Loucy (cell line): ENCODE results near the gene AMACR.

Experiments used
- H2AFZ ChIP-seq: fragments of 200-600 bp; sonication (generic); 2 replicates; pipeline ENCODE4 v1.6.0; 2016; ENCODE audit warnings: antibody characterized with exemption, mild to moderate bottlenecking, low read length, moderate library complexity
- H3F3A ChIP-seq: fragments of 200-600 bp; 2 replicates; pipeline ENCODE4 v1.6.0; 2016; ENCODE audit warnings: antibody characterized with exemption, low read depth, mild to moderate bottlenecking
- H3K27me3 ChIP-seq: fragments of 200-600 bp; sonication (generic); 2 replicates; pipeline ENCODE4 v1.6.1; 2014; ENCODE audit warnings: low read length, mild to moderate bottlenecking; ENCODE audit not compliant: insufficient read depth, poor library complexity, severe bottlenecking
- H3K36me3 ChIP-seq: fragments of 200-600 bp; sonication (generic); 2 replicates; pipeline ENCODE4 v1.6.1; 2016; ENCODE audit warnings: low read length; ENCODE audit not compliant: insufficient read depth
- H3K4me1 ChIP-seq: fragments of 200-600 bp; sonication (generic); 2 replicates; pipeline ENCODE4 v1.5.1; 2014; ENCODE audit warnings: low read length, mild to moderate bottlenecking; ENCODE audit not compliant: insufficient read depth, poor library complexity, severe bottlenecking
- H3K4me2 ChIP-seq: fragments of 200-600 bp; sonication (generic); 2 replicates; pipeline ENCODE4 v1.6.0; 2014; ENCODE audit warnings: antibody characterized with exemption, low read length, low read depth, mild to moderate bottlenecking; ENCODE audit not compliant: poor library complexity, severe bottlenecking
- H3K4me3 ChIP-seq: fragments of 200-600 bp; sonication (generic); 2 replicates; pipeline ENCODE4 v1.5.1; 2014; ENCODE audit warnings: low read length, mild to moderate bottlenecking, mixed read lengths; ENCODE audit not compliant: poor library complexity, severe bottlenecking
- H3K79me2 ChIP-seq: fragments of 200-600 bp; sonication (generic); 2 replicates; pipeline ENCODE4 v1.6.1; 2014; ENCODE audit warnings: low read length; ENCODE audit not compliant: insufficient read depth
- H3K9ac ChIP-seq: fragments of 200-600 bp; sonication (generic); 2 replicates; pipeline ENCODE4 v1.6.0; 2014; ENCODE audit warnings: mild to moderate bottlenecking, low read depth, low read length, moderate library complexity; ENCODE audit not compliant: poor library complexity, severe bottlenecking
- H3K9me2 ChIP-seq: fragments of 200-600 bp; sonication (generic); replicated peaks from 2 replicates; pipeline ENCODE4 v1.6.1; 2016; ENCODE audit warnings: low read depth, low read length, mixed read lengths
- H3K9me3 ChIP-seq: fragments of 200-600 bp; sonication (generic); 2 replicates; pipeline ENCODE4 v1.6.1; 2014; ENCODE audit warnings: mild to moderate bottlenecking, antibody characterized with exemption, low read length, low read depth; ENCODE audit not compliant: insufficient read depth
- H4K20me1 ChIP-seq: fragments of 200-600 bp; sonication (generic); 2 replicates; pipeline ENCODE4 v1.6.0; 2014; ENCODE audit warnings: antibody characterized with exemption, low read length, mild to moderate bottlenecking; ENCODE audit not compliant: insufficient read depth, poor library complexity, severe bottlenecking
- EZH2phosphoT487 ChIP-seq: fragments of 200-600 bp; IDR thresholded peaks from 2 replicates; pipeline ENCODE4 v1.6.1; 2018; ENCODE audit warnings: antibody characterized with exemption, mild to moderate bottlenecking, moderate library complexity, borderline replicate concordance
- TF ChIP-seq, protein P1 (sequence below): fragments of 200-600 bp; sonication (generic); conservative IDR thresholded peaks from 2 replicates; pipeline ENCODE4 v1.5.1; 2014; ENCODE audit warnings: mild to moderate bottlenecking, antibody characterized with exemption, low read length

AMACR gene

DNA sequence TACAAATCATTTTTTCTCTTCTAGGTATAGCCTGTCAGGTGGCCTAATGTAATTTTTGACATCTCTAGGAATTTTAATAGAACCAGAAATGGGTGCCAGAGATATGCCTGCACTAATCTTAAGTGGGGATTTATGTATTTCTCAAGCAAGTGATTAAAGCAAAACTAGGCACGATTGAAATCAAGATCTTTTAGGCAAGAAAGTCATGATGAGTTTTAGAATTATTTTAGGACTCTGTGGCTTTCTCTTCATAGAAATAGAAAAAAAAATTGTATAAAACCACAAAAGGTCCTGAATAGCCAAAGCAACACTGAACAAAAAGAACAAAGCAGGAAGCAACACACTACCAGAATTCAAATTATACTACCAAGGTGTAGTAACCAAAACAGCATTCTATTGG lies 952 bp upstream of the AMACR start:
- Histone ChIP-seq H3K9ac (peak overlapping the region; percentile 94), H3F3A (no peaks in the 10 kb centered on the region)

DNA sequence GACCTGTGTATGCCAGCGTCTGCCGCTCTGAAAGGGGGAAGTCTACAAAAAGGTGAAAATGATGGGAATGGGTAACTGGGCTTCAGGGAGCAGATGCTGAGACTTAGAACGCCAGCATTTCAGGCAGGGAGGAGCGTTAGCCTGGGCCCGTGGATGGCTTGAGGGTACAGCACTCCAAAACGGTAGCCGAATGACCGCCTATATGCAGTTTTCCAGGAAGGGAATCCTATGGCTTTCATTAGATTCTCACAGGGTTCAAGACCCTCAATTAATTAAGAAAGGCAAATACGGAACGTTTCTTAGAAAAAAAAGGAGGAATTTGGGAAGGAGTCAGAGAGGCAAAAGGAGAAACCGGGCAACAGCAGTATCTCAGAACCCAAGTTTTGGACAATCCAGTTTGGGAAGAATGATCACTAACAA lies 639 bp downstream of the AMACR start:
- Histone ChIP-seq H3K27me3 (no peaks in the 10 kb centered on the region), H2AFZ (peak overlapping the region; percentile 91), H3K4me2 (peak overlapping the region; percentile 94), H3K9me3 (no peaks in the 10 kb centered on the region), H3K9ac (peak overlapping the region; percentile 94), H3K36me3 (no peaks in the 10 kb centered on the region), H3K4me1 (peaks cover 23% of the 10 kb centered on the region), H3K79me2 (peaks cover 9% of the 10 kb centered on the region), H3K9me2 (no peaks in the 10 kb centered on the region), H3F3A (no peaks in the 10 kb centered on the region), H3K4me3 (peak overlapping the region; percentile 81), H4K20me1 (no peaks in the 10 kb centered on the region)
- no peak for TF ChIP-seq EZH2phosphoT487
- TF ChIP-seq, protein P1, sequence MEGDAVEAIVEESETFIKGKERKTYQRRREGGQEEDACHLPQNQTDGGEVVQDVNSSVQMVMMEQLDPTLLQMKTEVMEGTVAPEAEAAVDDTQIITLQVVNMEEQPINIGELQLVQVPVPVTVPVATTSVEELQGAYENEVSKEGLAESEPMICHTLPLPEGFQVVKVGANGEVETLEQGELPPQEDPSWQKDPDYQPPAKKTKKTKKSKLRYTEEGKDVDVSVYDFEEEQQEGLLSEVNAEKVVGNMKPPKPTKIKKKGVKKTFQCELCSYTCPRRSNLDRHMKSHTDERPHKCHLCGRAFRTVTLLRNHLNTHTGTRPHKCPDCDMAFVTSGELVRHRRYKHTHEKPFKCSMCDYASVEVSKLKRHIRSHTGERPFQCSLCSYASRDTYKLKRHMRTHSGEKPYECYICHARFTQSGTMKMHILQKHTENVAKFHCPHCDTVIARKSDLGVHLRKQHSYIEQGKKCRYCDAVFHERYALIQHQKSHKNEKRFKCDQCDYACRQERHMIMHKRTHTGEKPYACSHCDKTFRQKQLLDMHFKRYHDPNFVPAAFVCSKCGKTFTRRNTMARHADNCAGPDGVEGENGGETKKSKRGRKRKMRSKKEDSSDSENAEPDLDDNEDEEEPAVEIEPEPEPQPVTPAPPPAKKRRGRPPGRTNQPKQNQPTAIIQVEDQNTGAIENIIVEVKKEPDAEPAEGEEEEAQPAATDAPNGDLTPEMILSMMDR = no peak

More for the DNA sequence above, 952 bp upstream of the AMACR start:
- H3K4me3 ChIP-seq = peak overlapping the region; percentile 81
- no peaks in the 10 kb centered on the region for H3K9me3 ChIP-seq
- TF ChIP-seq, protein P1 = no peak
- no peak for TF ChIP-seq EZH2phosphoT487
- no peaks in the 10 kb centered on the region for H3K27me3 ChIP-seq
- H3K36me3 ChIP-seq = no peaks in the 10 kb centered on the region
- peaks cover 23% of the 10 kb centered on the region for H3K4me1 ChIP-seq
- H4K20me1 ChIP-seq = no peaks in the 10 kb centered on the region
- H3K9me2 ChIP-seq = no peaks in the 10 kb centered on the region
- peak overlapping the region; percentile 91 for H2AFZ ChIP-seq
- peak overlapping the region; percentile 94 for H3K4me2 ChIP-seq
- peaks cover 9% of the 10 kb centered on the region for H3K79me2 ChIP-seq

DNA sequence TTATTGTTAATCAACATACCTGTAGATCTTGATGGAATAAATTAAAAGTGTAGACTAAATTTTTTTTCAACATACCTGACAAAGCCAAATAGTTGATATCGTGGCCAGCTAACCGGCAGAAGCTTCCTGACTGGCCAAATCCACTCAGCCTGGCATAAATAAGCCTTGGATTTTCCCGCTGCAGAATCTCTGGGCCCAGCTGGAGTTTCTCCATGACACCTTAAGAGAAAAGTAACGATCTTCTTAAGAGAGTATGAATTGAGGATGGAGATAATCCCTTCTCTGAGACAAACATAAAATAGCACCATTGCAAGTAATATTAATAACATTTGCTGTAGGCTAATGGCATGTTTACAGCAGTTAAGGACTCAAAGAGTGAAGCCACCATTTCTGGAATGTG lies 2.2 kb downstream of the AMACR start:
- no peak overlapping the region for H3K9ac ChIP-seq
- H3K9me2 ChIP-seq = no peaks in the 10 kb centered on the region
- H2AFZ ChIP-seq = no peak overlapping the region
- no peak overlapping the region for H3K4me3 ChIP-seq
- H3F3A ChIP-seq = no peaks in the 10 kb centered on the region
- no peaks in the 10 kb centered on the region for H3K36me3 ChIP-seq
- H3K4me1 ChIP-seq = peaks cover 23% of the 10 kb centered on the region
- peaks cover 9% of the 10 kb centered on the region for H3K79me2 ChIP-seq
- H3K4me2 ChIP-seq = peak overlapping the region; percentile 94
- H3K9me3 ChIP-seq = no peaks in the 10 kb centered on the region
- H3K27me3 ChIP-seq = no peaks in the 10 kb centered on the region
- no peaks in the 10 kb centered on the region for H4K20me1 ChIP-seq
- TF ChIP-seq, protein P1 = no peak
- no peak for TF ChIP-seq EZH2phosphoT487
